Fibroblast of mammary gland (primary cell): ENCODE data around the gene SIM1.

ENCODE experiments used
- DNase-seq: peaks from one replicate; pipeline ENCODE4 v3.0.0-alpha.2; 2010; ENCODE audit warnings: low read depth
- H3K4me3 ChIP-seq: 2 replicates; pipeline ENCODE4 v1.5.1; 2011; ENCODE audit warnings: low read depth, mild to moderate bottlenecking, low read length, moderate library complexity; ENCODE audit not compliant: control insufficient read depth
- CTCF ChIP-seq: conservative IDR thresholded peaks from 2 replicates; pipeline ENCODE4 v1.5.1; 2011; ENCODE audit warnings: low read depth, low read length, inconsistent platforms; ENCODE audit not compliant: control insufficient read depth, insufficient read depth

SIM1 gene

GRCh38 chr6:100426744-100427338 lies 37.9 kb downstream of the SIM1 start:
- DNase-seq: no peak
- no peak for TF ChIP-seq CTCF
- H3K4me3 ChIP-seq: no peak overlapping the region

- DNase-seq: no peak
- TF ChIP-seq CTCF: no peak
Measured at GRCh38 chr6:100426241-100426640, 38.5 kb downstream of the SIM1 start.

GRCh38 chr6:100420711-100421110 lies 44.0 kb downstream of the SIM1 start:
- no peak for TF ChIP-seq CTCF
- H3K4me3 ChIP-seq: no peak overlapping the region
- DNase-seq: no peak

More at GRCh38 chr6:100426241-100426640, 38.5 kb downstream of the SIM1 start:
- no peak overlapping the region for H3K4me3 ChIP-seq

- no peak for DNase-seq
- no peak overlapping the region for H3K4me3 ChIP-seq
- TF ChIP-seq CTCF: no peak
Measured at GRCh38 chr6:100417036-100417435, 47.7 kb downstream of the SIM1 start.

- DNase-seq: no peak
- H3K4me3 ChIP-seq: no peak overlapping the region
- no peak for TF ChIP-seq CTCF
Measured at GRCh38 chr6:100415768-100416167, 49.0 kb downstream of the SIM1 start.

GRCh38 chr6:100412872-100413271 lies 51.8 kb downstream of the SIM1 start:
- no peak overlapping the region for H3K4me3 ChIP-seq
- DNase-seq: no peak
- no peak for TF ChIP-seq CTCF

GRCh38 chr6:100404051-100404450 lies 60.7 kb downstream of the SIM1 start:
- TF ChIP-seq CTCF: no peak
- DNase-seq: no peak
- H3K4me3 ChIP-seq: no peak overlapping the region
